ENCODE measurements around the gene RAVER1. TPM values are rescaled to one million over a fixed set of nuclear protein-coding genes. Genes with fewer than 3 reads are reported as not detected.
A peak's percentile ranks its signal among the peaks of the same experiment; 100 is the strongest.

The RAVER1 gene
- total RNA-seq, 4 donors from 2014 or later = 23.7 to 42.2 (median 30.2) TPM

- H3K27ac ChIP-seq (replicated peaks in 1 of 4) = peak overlapping the region in 1 of 4 donors; percentile 22
- H3K36me3 ChIP-seq = no peaks in the 10 kb centered on the region
- peaks cover 16 to 100% (median 96%) of the 10 kb centered on the region in 4 donors for H3K27me3 ChIP-seq
- DNase-seq (ENCODE audit: extremely low spot score) = no peak
- peak overlapping the region; percentile 39 to 60 (median 47) for H3K4me3 ChIP-seq
- no peaks in the 10 kb centered on the region for H3K9me3 ChIP-seq
- H3K4me1 ChIP-seq = peaks cover 65 to 96% (median 91%) of the 10 kb centered on the region in 4 donors
- intact Hi-C loops (cut with DNase I) = no loop called here
- TF ChIP-seq EP300 (IDR thresholded peaks at IDR 0.05) (no peak), CTCF (IDR thresholded peaks at IDR 0.05) (no peak), POLR2A (IDR thresholded peaks at IDR 0.05; ENCODE audit: low read depth) (no peak), POLR2AphosphoS5 (IDR thresholded peaks at IDR 0.05) (no peak)
- WGBS = 2% methylated on average over 28 of the region's 49 CpGs
These were observed 41.6 kb downstream of the RAVER1 start for GRCh38 chr19:10291554-10292205.

GRCh38 chr19:10290876-10291553 is 42.3 kb downstream of the RAVER1 start:
- whole genome bisulfite sequencing = 2% methylated on average over 27 of the region's 57 CpGs
- peaks cover 70 to 99% (median 91%) of the 10 kb centered on the region in 4 donors for H3K4me1 ChIP-seq

GRCh38 chr19:10290357-10290875 is 42.9 kb downstream of the RAVER1 start:
- Histone ChIP-seq H3K4me1 (peaks cover 71 to 99% (median 87%) of the 10 kb centered on the region in 4 donors), H3K9me3 (no peaks in the 10 kb centered on the region), H3K36me3 (peaks cover 0 to 7% (median 2%) of the 10 kb centered on the region in 4 donors), H3K4me3 (peak overlapping the region; percentile 39 to 60 (median 47)), H3K27me3 (peaks cover 16 to 98% (median 85%) of the 10 kb centered on the region in 4 donors), H3K27ac (replicated peaks in 1 of 4) (no peak overlapping the region)
- no peak for DNase-seq (ENCODE audit: extremely low spot score)
- WGBS = 1% methylated on average over 30 of the region's 30 CpGs
- TF ChIP-seq POLR2A (IDR thresholded peaks at IDR 0.05; ENCODE audit: low read depth) (no peak), POLR2AphosphoS5 (IDR thresholded peaks at IDR 0.05) (no peak), CTCF (IDR thresholded peaks at IDR 0.05) (no peak), EP300 (IDR thresholded peaks at IDR 0.05) (no peak)
- intact Hi-C loops (cut with DNase I) = no loop called here

More at GRCh38 chr19:10290876-10291553, 42.3 kb downstream of the RAVER1 start:
- H3K27me3 ChIP-seq = peaks cover 16 to 98% (median 91%) of the 10 kb centered on the region in 4 donors
- H3K27ac ChIP-seq (replicated peaks in 1 of 4) = no peak overlapping the region
- peak overlapping the region; percentile 39 to 60 (median 47) for H3K4me3 ChIP-seq
- no peak for DNase-seq (ENCODE audit: extremely low spot score)
- peaks cover 0 to 1% (median 0%) of the 10 kb centered on the region in 4 donors for H3K36me3 ChIP-seq
- no peaks in the 10 kb centered on the region for H3K9me3 ChIP-seq
- intact Hi-C loops (cut with DNase I) = no loop called here
- no peak for TF ChIP-seq CTCF (IDR thresholded peaks at IDR 0.05)
- no peak for TF ChIP-seq POLR2A (IDR thresholded peaks at IDR 0.05; ENCODE audit: low read depth)
- TF ChIP-seq EP300 (IDR thresholded peaks at IDR 0.05) = no peak
- TF ChIP-seq POLR2AphosphoS5 (IDR thresholded peaks at IDR 0.05) = no peak

DNA sequence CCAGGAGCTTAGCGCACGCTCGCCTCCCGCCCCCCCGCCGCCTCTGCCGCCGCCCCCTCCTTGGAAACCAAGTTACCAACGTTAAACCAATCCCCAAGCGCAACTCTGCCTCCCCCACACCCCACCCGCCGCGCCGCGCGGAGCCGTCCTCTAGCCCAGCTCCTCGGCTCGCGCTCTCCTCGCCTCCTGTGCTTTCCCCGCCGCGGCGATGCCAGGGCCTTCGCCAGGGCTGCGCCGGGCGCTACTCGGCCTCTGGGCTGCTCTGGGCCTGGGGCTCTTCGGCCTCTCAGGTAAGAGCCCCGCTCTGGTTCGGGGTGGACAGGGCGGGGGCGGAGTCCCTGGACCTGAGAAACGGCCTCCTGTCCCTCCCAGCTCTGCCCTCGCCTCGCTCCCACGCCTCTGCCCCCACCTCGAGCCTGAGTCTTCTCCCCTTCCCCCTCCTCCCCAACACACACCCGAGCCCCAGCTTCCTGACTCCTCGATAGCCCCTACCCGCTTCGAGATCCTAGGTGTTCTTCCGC is 43.4 kb downstream of the RAVER1 start, which contains the start of gene ICAM5:
Gene ICAM5 (plus strand): TSS at position 117 of the 521 bp plus-strand sequence. CDS start 92 bp downstream, at position 209.
- peak within 1 kb of the TSS; percentile 39 to 60 (median 47) for H3K4me3 ChIP-seq
- H3K36me3 ChIP-seq = peaks cover under 1 to 12% (median 5%) of the 10 kb centered on the region in 4 donors
- H3K27ac ChIP-seq (replicated peaks in 1 of 4) = no peak within 1 kb of the TSS
- no peak for TF ChIP-seq POLR2A (IDR thresholded peaks at IDR 0.05; ENCODE audit: low read depth)
- TF ChIP-seq EP300 (IDR thresholded peaks at IDR 0.05) = no peak
- no peak for TF ChIP-seq POLR2AphosphoS5 (IDR thresholded peaks at IDR 0.05)
- no peak for TF ChIP-seq CTCF (IDR thresholded peaks at IDR 0.05)
- WGBS = 2% methylated on average over 9 of the region's 45 CpGs
- H3K27me3 ChIP-seq = peaks cover 16 to 98% (median 80%) of the 10 kb centered on the region in 4 donors
- intact Hi-C loops (cut with DNase I) = no loop called here
- H3K4me1 ChIP-seq = peaks cover 66 to 94% (median 82%) of the 10 kb centered on the region in 4 donors
- DNase-seq (ENCODE audit: extremely low spot score) = no peak
- H3K9me3 ChIP-seq = no peaks in the 10 kb centered on the region
